Esophagus muscularis mucosa (tissue), 3 donors: ENCODE measurements around the gene GNA15.

Experiments used
- POLR2A ChIP-seq: fragments of 450-650 bp; IDR thresholded peaks from one replicate; pipeline ENCODE4 v1.6.1; 2017; ENCODE audit warnings: antibody characterized with exemption, moderate library complexity, mild to moderate bottlenecking, low read depth
- TF ChIP-seq, protein P1 (sequence below), 3 experiments: fragments of 200-600 bp in 2 of 3; fragments of 450-650 bp in 1 of 3; sonication (generic) in 2 of 3; IDR thresholded peaks; one replicate each; pipeline ENCODE4 v1.5.1; 2017 to 2019; ENCODE audit warnings: antibody characterized with exemption in 3 of 3, mild to moderate bottlenecking in 2 of 3, moderate library complexity in 1 of 3

DNA sequence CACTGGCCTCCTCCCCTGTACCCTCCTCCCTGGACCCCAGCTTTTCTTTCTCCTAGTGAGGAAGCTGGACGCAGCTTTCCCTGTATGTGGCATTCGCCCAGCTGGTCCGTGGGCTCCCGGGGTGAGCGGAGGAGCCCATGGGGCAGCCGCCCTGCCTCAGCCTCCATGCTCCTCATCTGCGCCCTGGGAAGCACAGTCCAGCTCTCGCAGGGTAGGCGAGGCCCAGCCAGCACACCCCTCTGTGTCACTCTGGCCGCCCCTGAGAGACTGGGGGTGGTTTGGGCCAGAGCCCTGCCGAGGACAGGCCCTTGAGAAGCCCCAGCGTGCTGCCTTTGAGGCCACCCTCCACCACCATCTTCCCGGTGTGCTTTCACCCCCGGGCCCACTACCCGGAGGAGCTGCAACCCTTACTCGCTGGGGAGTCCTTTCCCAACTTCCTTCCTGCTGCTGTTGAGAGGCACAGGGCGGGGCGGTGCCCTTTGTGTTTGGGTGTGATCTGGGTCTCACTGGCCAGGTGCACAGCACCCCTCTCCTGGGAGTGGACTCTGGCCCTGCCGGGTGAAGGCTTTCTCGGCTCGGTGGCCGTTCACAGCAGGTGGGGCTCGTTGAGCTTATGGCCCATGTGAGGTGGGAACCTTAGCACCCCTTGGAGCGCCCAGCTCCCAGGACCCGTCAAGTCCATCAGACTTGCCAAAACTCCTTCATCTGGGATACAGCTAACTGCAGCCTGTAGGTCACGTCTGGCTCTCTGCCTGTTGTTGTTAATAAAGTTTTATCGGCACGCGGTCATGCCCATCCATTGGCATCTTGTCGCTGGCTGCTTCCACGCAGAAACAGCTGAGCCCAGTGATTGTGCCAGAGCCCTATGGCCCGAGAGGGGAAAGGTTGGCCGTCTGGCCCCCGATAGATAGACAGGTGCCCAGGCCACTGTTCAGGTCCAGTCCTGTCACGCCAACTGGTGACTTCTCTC lies 53.1 kb downstream of the GNA15 start:
- TF ChIP-seq, protein P1, sequence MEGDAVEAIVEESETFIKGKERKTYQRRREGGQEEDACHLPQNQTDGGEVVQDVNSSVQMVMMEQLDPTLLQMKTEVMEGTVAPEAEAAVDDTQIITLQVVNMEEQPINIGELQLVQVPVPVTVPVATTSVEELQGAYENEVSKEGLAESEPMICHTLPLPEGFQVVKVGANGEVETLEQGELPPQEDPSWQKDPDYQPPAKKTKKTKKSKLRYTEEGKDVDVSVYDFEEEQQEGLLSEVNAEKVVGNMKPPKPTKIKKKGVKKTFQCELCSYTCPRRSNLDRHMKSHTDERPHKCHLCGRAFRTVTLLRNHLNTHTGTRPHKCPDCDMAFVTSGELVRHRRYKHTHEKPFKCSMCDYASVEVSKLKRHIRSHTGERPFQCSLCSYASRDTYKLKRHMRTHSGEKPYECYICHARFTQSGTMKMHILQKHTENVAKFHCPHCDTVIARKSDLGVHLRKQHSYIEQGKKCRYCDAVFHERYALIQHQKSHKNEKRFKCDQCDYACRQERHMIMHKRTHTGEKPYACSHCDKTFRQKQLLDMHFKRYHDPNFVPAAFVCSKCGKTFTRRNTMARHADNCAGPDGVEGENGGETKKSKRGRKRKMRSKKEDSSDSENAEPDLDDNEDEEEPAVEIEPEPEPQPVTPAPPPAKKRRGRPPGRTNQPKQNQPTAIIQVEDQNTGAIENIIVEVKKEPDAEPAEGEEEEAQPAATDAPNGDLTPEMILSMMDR (IDR thresholded peaks at IDR 0.05), result no peak
- TF ChIP-seq POLR2A, result no peak
